HL-60/S4 treated with retinoic acid at 250 ng/mL for 4 days and 3 days (cell line): ENCODE measurements around the gene THOC7.

Experiments
- in situ Hi-C: fragments of 300-500 bp; cut with MboI; formaldehyde crosslinking; loops from 2 replicates; pipeline ENCODE4 v1.7.0; 2022; ENCODE audit warnings: low sequenced_read_pairs

Gene THOC7

DNA sequence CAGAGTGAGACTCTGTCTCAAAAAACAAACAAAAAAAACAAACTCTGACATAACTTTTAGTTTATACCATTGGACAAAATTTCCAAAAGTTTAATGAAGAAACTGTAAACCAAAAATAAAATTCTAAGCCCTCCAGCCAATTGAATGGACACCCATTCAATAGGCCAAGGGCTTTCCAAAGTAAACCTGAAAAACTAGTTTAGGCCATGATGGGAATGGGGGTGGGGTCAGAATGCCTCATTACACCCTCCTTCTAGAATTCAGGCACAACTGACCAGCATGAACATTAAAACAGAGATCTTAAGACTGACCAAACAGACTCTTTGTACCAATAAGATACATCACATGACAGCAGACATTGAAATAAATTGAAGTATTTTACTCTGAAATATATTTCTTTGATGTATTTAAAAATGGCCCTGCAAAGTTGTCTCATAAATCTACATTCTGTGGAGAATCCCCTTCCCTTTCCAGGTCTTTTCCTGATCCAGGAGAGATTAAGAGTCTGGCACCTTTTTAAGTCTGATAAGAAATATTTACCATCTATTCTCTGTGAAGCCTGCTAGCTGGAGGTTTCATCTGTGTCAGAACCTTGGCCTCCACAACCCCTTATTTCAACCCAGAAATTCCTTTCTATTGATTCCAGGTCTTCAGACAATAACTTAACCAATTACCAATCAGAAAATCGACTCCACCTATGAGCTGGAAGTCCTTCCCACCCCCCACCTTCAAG is 15.7 kb downstream of the THOC7 start:
- in situ Hi-C loops = no loop called here

DNA sequence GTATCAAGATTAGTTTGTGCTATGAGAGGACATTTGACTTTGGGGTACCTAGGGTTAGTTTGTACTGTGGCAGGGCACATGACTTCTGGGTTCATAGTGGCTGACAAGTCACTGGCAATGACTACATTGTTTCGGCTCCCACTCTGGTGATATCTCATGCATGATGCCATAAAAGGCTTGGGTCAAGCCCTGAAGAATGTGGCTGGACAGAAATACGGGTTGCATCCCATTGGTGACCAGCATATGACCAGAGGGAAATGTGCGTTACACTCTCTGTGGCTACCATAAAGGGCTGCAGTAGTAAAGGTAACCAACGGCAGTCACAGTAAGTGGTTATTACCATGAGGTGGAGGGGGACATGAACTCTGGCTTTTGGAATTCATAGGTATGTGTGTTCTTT is 18.4 kb downstream of the THOC7 start:
- in situ Hi-C loops = no loop called here

DNA sequence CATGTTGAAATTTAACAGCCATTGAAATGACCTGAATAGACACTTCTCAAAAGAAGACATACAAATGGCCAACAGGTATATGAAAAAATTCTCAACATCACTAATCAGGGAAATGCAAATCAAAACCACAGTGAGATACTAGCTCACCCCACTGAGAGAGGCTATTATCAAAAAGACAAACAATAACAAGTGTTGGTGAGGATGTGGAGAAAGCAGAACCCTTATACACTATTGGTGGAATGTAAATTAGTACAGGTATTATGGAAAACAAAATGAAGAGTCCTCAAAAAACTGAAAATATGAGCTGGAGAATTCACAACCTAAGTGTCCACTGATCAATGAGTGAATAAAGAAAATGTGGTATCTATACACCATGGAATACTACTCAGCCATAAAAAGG is 21.5 kb downstream of the THOC7 start:
- in situ Hi-C loops = no loop called here

DNA sequence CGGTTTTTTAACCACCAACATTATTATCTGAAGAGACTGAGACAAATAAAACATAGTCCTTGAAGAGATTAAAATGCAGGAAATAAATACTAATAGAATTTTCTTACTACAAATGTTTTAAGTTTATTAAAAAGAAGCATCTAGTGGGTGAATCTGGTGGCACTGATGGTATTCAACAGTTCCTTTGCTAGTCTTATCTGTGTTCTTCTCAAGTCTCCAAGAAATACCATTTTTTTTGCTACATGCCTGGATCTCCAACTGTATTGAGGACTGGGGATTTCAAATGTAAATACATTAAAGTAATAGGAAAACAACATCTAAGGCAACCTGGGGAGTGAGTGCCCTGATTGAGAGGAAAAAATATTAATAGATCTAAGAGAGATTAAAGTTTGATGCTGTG is 21.9 kb downstream of the THOC7 start:
- in situ Hi-C loops = no loop called here

DNA sequence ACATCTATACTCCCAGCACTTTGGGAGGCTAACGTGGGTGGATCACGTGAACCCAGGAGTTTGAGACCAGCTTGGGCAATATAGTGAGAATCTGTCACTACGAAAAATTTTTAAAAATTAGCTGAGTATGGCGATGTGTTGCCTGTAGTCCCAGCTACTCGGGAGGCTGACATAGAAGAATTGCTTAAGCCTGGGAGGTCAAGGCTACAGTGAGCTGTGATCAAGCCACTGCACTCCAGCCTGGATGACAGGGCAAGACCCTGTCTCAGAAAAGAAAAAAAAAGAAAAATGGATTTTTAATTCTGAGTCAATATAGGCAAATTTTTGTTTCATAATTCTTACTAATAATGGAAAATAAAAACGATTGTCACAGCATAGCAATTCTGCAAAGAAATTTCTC is 31.2 kb downstream of the THOC7 start:
- in situ Hi-C loops = no loop called here

DNA sequence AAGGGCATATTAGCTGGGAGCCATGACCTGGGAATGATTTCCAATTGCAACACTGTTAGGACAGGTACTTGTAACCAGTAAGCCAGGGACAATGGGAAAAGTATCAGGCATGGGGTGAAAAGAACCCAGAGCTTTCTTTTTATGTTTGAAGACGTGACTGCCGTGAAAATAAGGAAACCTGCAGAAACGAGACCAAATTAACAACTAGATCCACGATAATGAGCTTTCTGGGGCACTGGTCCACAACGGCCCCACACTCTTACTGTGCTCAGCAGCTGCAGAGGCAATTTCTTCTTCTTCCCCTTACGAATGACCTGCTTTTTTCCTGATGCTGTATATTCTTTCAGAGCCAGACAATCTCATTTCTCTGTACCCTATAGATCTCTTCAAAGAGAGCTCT is 33.1 kb downstream of the THOC7 start:
- in situ Hi-C loops = no loop called here

DNA sequence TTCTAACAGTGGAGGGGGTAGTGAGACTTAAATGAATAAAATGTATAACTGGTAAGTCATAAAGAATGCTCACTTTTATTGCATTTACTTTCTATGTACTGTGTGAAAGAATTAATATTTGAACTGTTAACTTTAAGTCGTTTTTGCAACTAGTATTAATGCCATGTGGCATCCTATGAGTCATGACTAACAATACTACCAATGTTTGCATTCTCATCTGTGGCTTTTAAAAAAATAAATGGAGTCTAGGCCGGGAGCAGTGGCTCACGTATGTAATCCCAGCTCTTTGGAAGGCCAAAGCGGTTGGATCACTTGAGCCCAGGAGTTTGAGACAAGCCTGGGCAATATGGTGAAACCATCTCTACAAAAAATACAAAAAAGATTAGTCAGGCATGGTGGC is 39.3 kb downstream of the THOC7 start:
- in situ Hi-C loops = no loop called here

DNA sequence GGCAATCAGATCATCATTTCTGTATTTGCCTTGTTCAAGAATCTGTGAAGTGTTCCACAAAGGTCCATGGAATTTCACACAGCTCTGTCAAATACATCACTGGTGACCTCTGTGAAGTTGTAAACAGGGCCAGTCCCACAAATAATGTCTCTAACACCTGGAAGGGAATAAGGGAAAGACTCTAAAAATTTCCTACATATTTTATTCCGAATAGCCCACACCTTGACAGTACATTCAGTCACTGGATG is 44.5 kb downstream of the THOC7 start, which contains the start of gene C3orf49:
TSS of gene C3orf49 (plus strand) at position 149 of the 248 bp plus-strand sequence. CDS start 173 bp downstream, outside the sequence.
- in situ Hi-C loops = loop anchor here (5.0 kb wide), 1 partner anchor 462 kb away; no protein-coding TSS in a partner anchor

DNA sequence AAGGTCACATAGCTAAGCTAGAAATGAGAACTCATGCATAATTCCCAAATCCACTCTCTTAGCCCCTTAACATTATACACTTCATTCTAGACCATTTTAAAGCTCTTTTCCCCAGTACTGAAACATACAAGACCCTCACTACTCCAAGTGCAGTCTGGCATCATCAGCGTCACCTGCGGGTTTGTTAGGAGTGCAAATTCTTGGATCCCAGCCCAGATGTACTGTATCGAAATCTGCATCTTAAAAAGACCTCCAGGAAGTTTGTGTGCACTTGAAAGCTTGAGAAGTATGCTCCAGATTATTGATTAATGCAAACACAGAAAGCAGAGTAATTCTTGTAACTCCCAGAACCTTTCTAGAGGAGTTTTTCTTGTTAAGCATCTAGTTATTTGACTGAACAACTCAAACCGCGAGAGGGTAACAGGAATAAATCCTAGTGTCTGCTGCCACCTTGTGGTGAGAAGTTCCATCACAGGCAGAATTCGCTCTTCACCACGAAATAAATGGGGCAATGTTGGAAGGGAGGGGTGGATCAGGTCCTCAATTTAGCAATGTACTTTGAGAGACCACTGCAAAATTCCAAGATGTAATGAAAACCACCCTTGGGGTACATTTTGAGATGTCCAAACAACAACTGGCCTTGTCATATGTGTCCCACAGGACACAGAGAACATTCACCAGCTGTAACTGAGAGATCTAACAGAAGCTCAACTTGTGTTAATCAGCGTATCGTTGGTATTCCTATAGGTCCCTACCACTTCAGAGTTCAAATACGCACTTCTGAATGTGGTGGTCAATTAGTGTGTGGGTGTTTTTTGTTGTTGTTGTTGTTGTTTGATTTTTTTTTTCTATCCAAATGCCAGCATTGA is 45.1 kb downstream of the THOC7 start:
- in situ Hi-C loops = loop anchor here (5.0 kb wide), 1 partner anchor 461 kb away; no protein-coding TSS in a partner anchor

DNA sequence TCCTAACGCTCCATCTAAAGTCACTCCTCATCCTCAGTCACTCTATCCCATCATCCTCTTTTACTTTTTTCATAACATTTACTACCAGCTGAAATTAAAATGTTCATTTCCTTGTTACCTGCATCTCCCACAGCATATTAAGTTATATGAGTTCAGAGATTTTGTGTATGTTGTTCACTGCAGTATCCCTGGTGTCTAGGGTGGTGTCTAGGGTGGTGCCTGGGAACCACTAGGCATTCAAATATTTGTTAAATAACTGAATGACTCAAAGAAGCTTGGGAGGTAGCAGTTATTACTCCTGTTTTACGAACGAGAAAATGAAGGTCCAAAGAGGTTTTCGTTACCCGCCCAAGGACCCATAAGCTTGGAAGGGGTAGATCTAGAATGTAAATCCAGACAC is 46.4 kb downstream of the THOC7 start:
- in situ Hi-C loops = loop anchor here (5.0 kb wide), 1 partner anchor 460 kb away; no protein-coding TSS in a partner anchor

DNA sequence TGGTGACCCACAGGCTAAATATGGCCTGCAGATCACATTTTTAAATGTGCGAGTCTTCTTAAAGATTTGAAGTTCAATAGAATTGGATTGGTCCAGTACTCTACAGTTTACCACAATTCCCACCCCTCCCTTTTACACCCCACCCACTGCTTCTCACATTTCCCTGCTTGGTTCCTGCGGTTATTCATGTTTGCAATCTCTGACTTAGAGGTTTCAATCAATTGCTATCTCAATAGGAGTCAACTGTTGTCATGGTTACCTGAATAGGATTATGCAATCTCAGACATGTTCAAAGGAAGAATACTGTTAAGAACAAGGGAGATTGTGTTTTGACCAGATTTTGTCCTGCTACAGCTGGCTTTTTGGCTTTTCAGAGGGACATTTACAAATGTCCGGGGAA is 49.4 kb downstream of the THOC7 start:
- in situ Hi-C loops = no loop called here

DNA sequence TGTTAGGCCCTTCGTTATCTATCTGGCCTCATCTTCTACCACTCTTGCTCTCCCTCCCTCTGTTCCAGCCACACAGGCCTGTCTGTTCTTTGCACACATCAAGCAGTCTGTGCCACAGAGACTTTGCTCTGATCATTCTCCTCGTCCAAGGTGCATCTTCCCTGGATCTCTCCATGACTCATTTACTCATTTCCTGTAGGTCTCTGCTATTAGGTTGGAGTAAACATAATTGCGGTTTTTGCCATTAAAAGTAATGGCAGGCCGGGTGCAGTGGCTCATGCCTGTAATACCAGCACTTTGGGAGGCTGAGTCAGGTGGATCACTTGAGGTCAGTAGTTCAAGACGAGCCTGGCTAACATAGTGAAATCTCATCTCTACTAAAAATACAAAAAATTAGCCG is 54.0 kb downstream of the THOC7 start:
- in situ Hi-C loops = no loop called here

DNA sequence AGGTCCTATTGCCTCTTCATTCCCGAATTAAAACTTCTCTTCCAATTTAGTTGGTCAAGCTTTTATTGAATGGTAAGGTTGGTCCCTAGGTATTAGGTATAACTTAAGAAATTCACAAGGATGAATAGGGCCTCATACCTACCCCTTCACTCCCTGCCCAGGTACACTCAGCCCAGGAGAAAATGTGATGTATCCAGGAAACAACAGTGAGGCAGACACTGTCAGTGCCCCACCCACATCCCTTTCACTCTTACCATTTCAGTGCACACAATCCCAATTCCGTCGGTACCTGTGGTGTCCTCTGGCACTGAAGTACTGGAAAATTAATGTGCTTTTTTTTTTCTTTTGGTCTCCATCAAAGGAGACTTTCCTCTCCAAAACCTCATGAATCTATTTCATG is 55.0 kb downstream of the THOC7 start:
- in situ Hi-C loops = no loop called here

DNA sequence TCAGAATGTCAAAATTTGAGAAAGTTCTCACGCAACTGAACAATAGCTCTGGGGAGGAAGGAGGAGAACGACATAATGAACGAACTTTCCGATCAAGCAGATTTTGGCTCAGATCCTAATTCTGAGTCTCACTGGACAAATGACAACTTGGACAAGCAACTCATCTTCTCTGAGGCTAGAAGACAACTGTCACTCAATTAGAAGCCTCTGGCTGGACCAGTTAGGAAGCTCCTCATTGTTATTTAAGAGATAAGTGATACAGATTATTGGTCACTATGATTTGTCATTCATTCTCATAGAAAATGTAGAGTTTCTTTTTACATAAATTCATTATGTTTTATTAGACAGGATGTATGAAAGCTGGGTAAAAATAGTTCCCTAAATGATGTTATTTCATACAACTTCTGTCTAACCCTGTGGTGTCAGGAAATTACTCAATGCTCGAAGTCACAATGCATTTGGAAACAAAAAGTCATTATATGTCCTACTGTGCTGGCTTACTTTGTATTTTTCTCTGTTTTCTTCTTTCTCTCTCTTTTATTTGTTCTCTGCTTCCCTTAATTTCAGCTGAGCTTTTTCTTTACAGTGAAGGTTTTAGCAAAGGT is 55.5 kb downstream of the THOC7 start:
- in situ Hi-C loops = no loop called here

DNA sequence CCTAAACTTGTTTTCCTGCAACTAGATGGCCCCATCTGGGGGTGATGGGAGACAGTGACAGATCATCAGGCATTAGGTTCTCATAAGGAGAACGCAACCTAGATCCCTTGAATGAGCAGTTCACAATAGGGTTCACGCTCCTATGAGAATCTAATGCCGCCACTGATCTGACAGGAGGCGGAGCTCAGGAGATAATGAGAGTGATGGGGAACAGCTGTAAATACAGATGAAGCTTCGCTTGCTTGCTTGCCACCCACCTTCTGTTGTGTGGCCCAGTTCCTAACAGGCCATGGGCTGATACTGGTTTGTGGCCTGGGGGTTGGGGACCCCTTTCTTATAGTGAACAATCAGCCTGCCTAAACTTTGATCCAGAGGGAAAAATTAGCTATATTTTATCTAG is 59.7 kb downstream of the THOC7 start:
- in situ Hi-C loops = no loop called here

DNA sequence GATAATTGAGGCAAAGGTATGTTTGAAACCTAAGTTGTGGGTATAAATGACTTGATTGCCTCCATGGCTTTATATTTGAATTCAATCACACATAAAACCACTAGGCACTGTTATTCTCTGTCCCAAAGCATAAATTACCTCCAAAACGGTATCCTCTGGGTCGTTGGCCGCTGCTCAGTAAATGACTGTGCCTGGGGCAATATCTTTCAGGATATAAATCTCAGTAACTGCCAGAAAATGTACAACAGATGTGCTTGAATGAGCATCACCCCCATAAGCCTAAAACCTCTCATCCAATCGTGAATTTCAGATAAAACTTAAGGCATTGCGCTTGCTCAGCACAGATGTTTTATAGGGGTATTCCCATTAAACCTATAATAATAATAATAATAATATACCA is 63.5 kb downstream of the THOC7 start:
- in situ Hi-C loops = no loop called here

DNA sequence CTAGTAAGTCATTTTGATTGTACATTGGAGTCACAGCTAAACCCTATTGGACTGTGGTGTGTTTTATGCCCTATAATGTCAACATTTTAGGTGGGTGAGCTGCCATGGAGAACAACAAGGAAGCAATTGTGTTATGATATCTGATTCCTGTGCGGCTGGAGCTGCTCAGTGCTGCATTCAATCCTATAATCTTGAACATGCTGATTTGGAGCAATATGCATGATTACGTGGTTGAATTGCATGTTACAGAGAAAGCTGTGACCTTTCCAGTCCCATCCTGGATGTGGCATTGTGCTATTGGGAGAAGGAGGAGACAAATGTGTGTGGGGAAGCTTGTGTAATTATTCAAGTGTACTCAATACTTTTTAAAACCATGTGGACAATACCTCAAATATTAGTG is 64.7 kb downstream of the THOC7 start:
- in situ Hi-C loops = no loop called here

DNA sequence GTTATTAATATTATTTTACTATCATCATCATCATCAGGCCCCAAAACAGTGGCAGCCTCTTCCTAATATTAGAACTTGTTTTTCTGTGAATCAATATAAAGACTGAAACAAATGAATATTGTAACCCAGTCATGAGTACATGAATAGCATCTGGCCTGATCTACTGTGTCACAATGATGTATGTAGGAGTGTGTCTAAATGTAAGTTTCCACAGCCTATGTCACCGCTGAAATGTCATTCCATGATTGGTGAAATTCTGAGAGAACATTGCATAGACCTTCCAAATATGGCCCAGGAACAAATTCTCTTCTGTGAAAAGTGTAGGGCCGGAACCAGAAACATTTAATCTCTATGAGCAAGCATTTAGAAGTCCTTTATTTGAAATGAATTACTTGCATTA is 65.1 kb downstream of the THOC7 start:
- in situ Hi-C loops = no loop called here

DNA sequence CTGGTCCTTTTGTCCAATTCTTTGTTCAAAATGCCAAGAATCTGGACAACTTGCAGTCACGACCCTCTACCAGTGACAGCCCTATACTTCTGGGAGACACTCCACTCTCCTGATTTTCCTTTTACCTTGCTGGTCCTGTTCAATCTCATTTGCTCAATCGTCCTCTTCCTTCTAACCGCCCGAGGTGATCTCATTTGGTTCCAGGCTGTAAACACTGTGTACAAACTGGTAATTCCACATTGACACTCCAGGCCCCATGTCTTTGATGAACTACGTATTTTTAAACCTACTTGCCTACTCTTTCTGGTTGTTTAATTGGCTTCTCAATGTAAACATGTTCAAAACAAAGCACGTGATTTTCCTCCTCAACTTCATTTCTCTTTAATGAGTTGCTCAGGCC is 68.2 kb downstream of the THOC7 start:
- in situ Hi-C loops = no loop called here

DNA sequence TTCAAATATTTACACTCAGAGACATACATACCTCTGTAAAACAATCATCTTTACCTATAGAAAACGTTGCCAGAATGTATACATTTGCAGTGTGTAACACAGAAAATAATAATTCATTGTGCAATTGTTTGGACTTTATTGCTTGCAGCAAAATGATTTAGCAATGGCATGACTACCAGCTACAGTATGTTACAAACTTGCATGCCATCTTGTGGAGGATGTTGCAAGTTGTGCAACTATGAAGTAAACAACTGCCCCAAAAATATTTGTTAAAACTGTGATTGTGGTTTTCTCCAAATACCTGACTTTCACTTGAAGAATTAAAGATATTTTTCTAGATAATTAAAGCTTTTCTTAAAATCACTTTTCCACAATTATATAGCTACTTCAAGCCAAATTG is 71.6 kb downstream of the THOC7 start:
- in situ Hi-C loops = no loop called here
